ENCODE data around the gene PIP5KL1. TPM values are rescaled to one million over a fixed set of nuclear protein-coding genes. Genes with fewer than 3 reads are reported as not detected.

PIP5KL1 gene
- polyA plus RNA-seq, 3 donors from 2014 or later = 0.14 to 0.18 TPM; not detected in 1

GRCh38 chr9:127876026-127876763 is 54.4 kb downstream of the PIP5KL1 start:
- H3K4me1 Mint-ChIP-seq = peaks cover 10 to 13% of the 10 kb centered on the region in 2 donors
- H3K4me3 Mint-ChIP-seq = no peak overlapping the region
- H3K27me3 Mint-ChIP-seq (ENCODE audit: low read depth in 3 of 3) = peaks cover 2 to 5% (median 2%) of the 10 kb centered on the region in 3 donors
- no peak overlapping the region for H3K27ac Mint-ChIP-seq
- no peak for DNase-seq
- no peaks in the 10 kb centered on the region for H3K9me3 Mint-ChIP-seq
- H3K36me3 Mint-ChIP-seq = peaks cover 0 to 15% (median 3%) of the 10 kb centered on the region in 3 donors

DNA sequence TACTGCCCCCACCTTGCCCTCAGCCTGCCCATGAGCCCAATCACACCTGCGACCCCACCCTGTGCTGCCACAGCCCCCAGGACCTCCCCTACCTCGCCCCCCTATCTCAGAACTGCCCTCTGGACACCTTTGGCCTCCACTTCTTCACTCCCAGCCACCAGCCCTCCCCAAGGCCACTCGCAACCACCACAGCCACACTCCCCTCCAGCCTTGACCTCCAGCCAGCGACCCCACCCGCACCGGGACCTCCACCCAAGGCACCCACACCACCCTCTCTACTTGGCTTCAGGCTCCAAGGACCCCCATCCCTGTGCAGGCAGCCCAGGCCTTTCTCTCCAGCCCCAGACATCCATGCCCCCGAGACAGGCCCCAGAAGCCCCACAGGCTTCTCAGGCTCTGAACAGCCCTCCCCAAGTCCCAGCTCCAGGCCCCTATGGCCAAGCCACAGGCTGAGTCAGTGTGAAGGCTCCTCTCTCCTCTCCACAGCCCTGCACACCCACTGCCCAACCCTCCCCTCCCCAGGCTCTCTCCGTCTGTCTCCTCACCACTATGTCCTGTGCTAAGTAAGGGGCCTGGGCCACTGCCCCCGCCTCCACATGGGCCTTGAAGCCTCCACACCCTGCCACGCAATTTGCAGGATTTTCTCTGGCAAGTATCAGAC is 55.1 kb downstream of the PIP5KL1 start:
- no peak for DNase-seq
- peaks cover 0 to 15% (median 3%) of the 10 kb centered on the region in 3 donors for H3K36me3 Mint-ChIP-seq
- H3K27me3 Mint-ChIP-seq (ENCODE audit: low read depth in 3 of 3) = peaks cover 2 to 5% (median 3%) of the 10 kb centered on the region in 3 donors
- no peak overlapping the region for H3K4me3 Mint-ChIP-seq
- no peaks in the 10 kb centered on the region for H3K9me3 Mint-ChIP-seq
- peaks cover 10 to 13% of the 10 kb centered on the region in 2 donors for H3K4me1 Mint-ChIP-seq
- no peak overlapping the region for H3K27ac Mint-ChIP-seq

GRCh38 chr9:127874301-127875221 is 56.0 kb downstream of the PIP5KL1 start:
- H3K36me3 Mint-ChIP-seq = peaks cover 0 to 15% (median 3%) of the 10 kb centered on the region in 3 donors
- DNase-seq = no peak
- no peaks in the 10 kb centered on the region for H3K9me3 Mint-ChIP-seq
- peaks cover 13 to 15% of the 10 kb centered on the region in 2 donors for H3K4me1 Mint-ChIP-seq
- H3K27me3 Mint-ChIP-seq (ENCODE audit: low read depth in 3 of 3) = peaks cover 2 to 5% (median 4%) of the 10 kb centered on the region in 3 donors
- no peak overlapping the region for H3K27ac Mint-ChIP-seq
- H3K4me3 Mint-ChIP-seq = no peak overlapping the region

GRCh38 chr9:127873886-127874285 is 56.7 kb downstream of the PIP5KL1 start:
- H3K36me3 Mint-ChIP-seq = peaks cover 0 to 15% (median 3%) of the 10 kb centered on the region in 3 donors
- peaks cover under 1 to 4% (median 3%) of the 10 kb centered on the region in 3 donors for H3K27me3 Mint-ChIP-seq (ENCODE audit: low read depth in 3 of 3)
- peaks cover 12 to 15% of the 10 kb centered on the region in 2 donors for H3K4me1 Mint-ChIP-seq
- no peak overlapping the region for H3K27ac Mint-ChIP-seq
- no peak for DNase-seq
- H3K9me3 Mint-ChIP-seq = no peaks in the 10 kb centered on the region
- H3K4me3 Mint-ChIP-seq = no peak overlapping the region

DNA sequence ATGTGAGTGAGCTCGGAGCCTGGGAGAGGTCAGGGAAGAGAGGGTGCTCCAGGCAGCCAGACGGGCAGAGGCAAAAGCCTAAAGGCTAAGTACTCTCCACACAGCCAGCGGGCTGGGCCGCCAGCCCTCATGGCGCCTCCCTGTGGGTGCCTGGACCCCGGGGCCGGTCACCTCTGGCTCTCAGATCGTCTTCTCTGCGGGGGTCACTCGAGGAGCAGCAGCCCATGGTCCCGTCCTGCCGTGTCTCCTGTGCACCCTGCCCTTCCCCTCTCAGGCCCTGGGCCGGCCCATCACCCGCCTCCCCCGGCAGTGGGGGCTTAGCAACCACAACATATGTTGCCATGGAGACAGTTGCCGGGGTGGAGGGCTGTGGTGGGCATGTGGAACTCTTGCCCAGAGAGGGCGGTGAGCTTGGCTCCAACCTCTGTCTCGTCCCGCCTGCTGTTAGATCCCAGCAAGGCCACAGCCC is 57.3 kb downstream of the PIP5KL1 start:
- no peak for DNase-seq
- Mint-ChIP-seq H3K4me1 (peaks cover 6 to 14% of the 10 kb centered on the region in 2 donors), H3K27me3 (ENCODE audit: low read depth in 3 of 3) (peaks cover 0 to 4% (median 3%) of the 10 kb centered on the region in 3 donors), H3K9me3 (no peaks in the 10 kb centered on the region), H3K27ac (no peak overlapping the region), H3K4me3 (no peak overlapping the region), H3K36me3 (peaks cover 0 to 15% (median 5%) of the 10 kb centered on the region in 3 donors)

GRCh38 chr9:127872369-127873222 is 58.0 kb downstream of the PIP5KL1 start:
- H3K27me3 Mint-ChIP-seq (ENCODE audit: low read depth in 3 of 3) = peaks cover 0 to 4% (median 3%) of the 10 kb centered on the region in 3 donors
- H3K4me3 Mint-ChIP-seq = no peak overlapping the region
- H3K9me3 Mint-ChIP-seq = no peaks in the 10 kb centered on the region
- DNase-seq = no peak
- H3K27ac Mint-ChIP-seq = peak overlapping the region in 1 of 6 donors; percentile 74
- peaks cover 0 to 13% (median 5%) of the 10 kb centered on the region in 3 donors for H3K36me3 Mint-ChIP-seq
- H3K4me1 Mint-ChIP-seq = peaks cover 0 to 12% of the 10 kb centered on the region in 2 donors

DNA sequence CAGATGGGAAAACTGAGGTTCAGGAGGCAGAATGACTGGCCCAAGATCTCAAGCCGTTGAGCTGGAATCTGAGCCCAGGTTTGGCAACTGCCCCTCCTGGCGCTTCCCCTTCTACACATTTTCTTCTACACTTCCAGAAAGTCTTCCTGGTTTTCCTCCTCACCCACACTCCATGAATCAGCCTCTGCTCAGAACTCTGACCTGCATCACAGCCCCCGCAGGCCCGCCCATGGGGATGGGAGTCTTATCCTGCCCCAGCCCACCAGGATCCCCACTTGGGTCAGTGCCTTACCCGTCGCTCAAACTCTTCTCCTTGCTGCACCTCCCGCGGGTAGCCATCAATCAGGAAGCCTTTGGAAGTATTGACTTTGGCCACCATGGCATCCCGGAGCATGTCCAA is 59.0 kb downstream of the PIP5KL1 start:
- peaks cover 0 to 4% (median 0%) of the 10 kb centered on the region in 3 donors for H3K27me3 Mint-ChIP-seq (ENCODE audit: low read depth in 3 of 3)
- H3K4me1 Mint-ChIP-seq = peaks cover under 1 to 6% of the 10 kb centered on the region in 2 donors
- no peak overlapping the region for H3K4me3 Mint-ChIP-seq
- peaks cover 0 to 13% (median 5%) of the 10 kb centered on the region in 3 donors for H3K36me3 Mint-ChIP-seq
- no peaks in the 10 kb centered on the region for H3K9me3 Mint-ChIP-seq
- H3K27ac Mint-ChIP-seq = peak overlapping the region in 1 of 6 donors; percentile 40
- DNase-seq = no peak

- Mint-ChIP-seq H3K4me1 (peaks cover 7 to 10% of the 10 kb centered on the region in 2 donors), H3K27ac (no peak overlapping the region), H3K4me3 (no peak overlapping the region), H3K9me3 (no peaks in the 10 kb centered on the region), H3K27me3 (ENCODE audit: low read depth in 3 of 3) (peaks cover 0 to 4% (median 0%) of the 10 kb centered on the region in 3 donors), H3K36me3 (peaks cover 0 to 13% (median 5%) of the 10 kb centered on the region in 3 donors)
- DNase-seq = no peak
Measured at GRCh38 chr9:127870887-127871286, 59.7 kb downstream of the PIP5KL1 start.

Other genes with a start within 250 kb of the PIP5KL1 start
- gene CFAP157, start 223.8 kb downstream of the PIP5KL1 start, polyA plus RNA-seq = under 1 TPM in 2 of 3 donors, not detected in 1; 0.24 to 0.25 TPM
- 10 to 100 TPM; 36.6 to 40.6 (median 39.7) TPM for gene PTRH1, start 215.1 kb downstream of the PIP5KL1 start, polyA plus RNA-seq
- 1 to 10 TPM in 2 of 3 donors, not detected in 1; 1.3 to 2.4 TPM for gene TTC16, start 214.7 kb downstream of the PIP5KL1 start, polyA plus RNA-seq
- gene TOR2A, start 195.5 kb downstream of the PIP5KL1 start, polyA plus RNA-seq = 10 to 100 TPM; 38.9 to 55.1 (median 49.9) TPM
- 10 to 100 TPM; 16.9 to 86.2 (median 18.7) TPM for gene SH2D3C, start 152.1 kb downstream of the PIP5KL1 start, polyA plus RNA-seq
- gene CDK9, start 144.7 kb downstream of the PIP5KL1 start, polyA plus RNA-seq = 10 to 100 TPM; 44.6 to 83.1 (median 58.1) TPM
- gene FPGS, start 127.9 kb downstream of the PIP5KL1 start, polyA plus RNA-seq = 10 to 100 TPM; 77.3 to 97.7 (median 89.1) TPM
- 10 to 100 TPM in 1 of 3 donors, 1 to 10 TPM in 2; 7.2 to 12.1 (median 8.6) TPM for gene ENG, start 76.1 kb downstream of the PIP5KL1 start, polyA plus RNA-seq
- gene AK1, start 53.1 kb downstream of the PIP5KL1 start, polyA plus RNA-seq = 1 to 10 TPM in 1 of 3 donors, under 1 TPM in 1, not detected in 1; 0.12 to 1.0 TPM
- 10 to 100 TPM; 84.0 to 97.8 (median 94.1) TPM for gene ST6GALNAC6, start 31.2 kb downstream of the PIP5KL1 start, polyA plus RNA-seq
- gene ST6GALNAC4, start 13.7 kb downstream of the PIP5KL1 start, polyA plus RNA-seq = 10 to 100 TPM in 1 of 3 donors, 1 to 10 TPM in 2; 8.7 to 20.1 (median 9.1) TPM
- 10 to 100 TPM; 48.0 to 79.7 (median 59.8) TPM for gene DPM2, start 7.1 kb upstream of the PIP5KL1 start, polyA plus RNA-seq
- gene EEIG1, start 50.2 kb upstream of the PIP5KL1 start, polyA plus RNA-seq = 10 to 100 TPM in 2 of 3 donors, 1 to 10 TPM in 1; 7.6 to 19.6 (median 14.7) TPM
- 10 to 100 TPM in 2 of 3 donors, 1 to 10 TPM in 1; 5.1 to 17.2 (median 10.5) TPM for gene NAIF1, start 136.5 kb upstream of the PIP5KL1 start, polyA plus RNA-seq
- gene SLC25A25, start 137.5 kb upstream of the PIP5KL1 start, polyA plus RNA-seq = 1 to 10 TPM; 2.8 to 8.8 (median 4.9) TPM
- 10 to 100 TPM; 31.4 to 60.9 (median 56.6) TPM for gene PTGES2, start 197.0 kb upstream of the PIP5KL1 start, polyA plus RNA-seq
- under 1 TPM in 2 of 3 donors, not detected in 1; 0.44 to 0.66 TPM for gene LCN2, start 218.7 kb upstream of the PIP5KL1 start, polyA plus RNA-seq
- 100 to 1,000 TPM; 115 to 194 (median 182) TPM for gene BBLN, start 229.5 kb upstream of the PIP5KL1 start, polyA plus RNA-seq

Measured in immature natural killer cell (primary cell).